ENCODE measurements around the gene VPS35L.

The VPS35L gene

DNA sequence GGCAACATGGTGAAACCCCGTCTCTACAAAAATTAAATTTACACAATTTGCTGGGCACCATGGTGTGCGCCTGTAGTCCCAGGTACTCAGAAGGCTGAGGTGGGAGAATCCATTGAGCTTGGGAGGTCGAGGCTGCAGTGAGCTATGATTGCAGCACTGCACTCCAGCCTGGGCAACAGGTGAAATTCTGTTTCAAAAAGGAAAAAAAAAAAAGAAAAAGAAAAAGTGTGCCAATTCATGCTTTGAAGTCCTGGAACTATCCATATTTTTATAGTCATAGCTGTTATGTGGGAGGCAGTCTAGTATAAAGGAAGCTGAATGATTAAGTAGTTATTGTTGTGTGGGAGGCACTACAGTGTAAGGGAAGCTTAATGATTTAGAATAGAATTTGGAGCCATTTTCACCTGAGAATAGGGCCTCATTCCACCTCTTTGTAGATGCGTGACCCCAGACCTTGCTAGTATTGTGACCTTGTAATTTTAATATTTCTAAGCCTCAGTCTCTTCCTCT lies 194.1 kb downstream of the VPS35L start:
- no peak for DNase-seq (ENCODE audit: low read depth)
